ENCODE data around the gene GOLGA6D. TPM values are rescaled to one million over a fixed set of nuclear protein-coding genes. Genes with fewer than 3 reads are reported as not detected.
"Not testable (repeated sequence)": the region's sequence is repeated elsewhere in the genome, so short reads cannot be mapped to it uniquely, and the experiment has no call there.

Gene GOLGA6D
- total RNA-seq, result not detected in 2 replicates
- total RNA-seq (2013), result 0.02 TPM
- 0.04 TPM in 1 of 2 replicates, not detected in the other for polyA plus RNA-seq
- polyA minus RNA-seq, result not detected in 2 replicates

GRCh38 chr15:75282572-75282971 is at the start of gene GOLGA6D:
GOLGA6D (plus strand) TSS chr15:75282835; CDS start chr15:75282876, 41 bp downstream.
- H3K9me3 ChIP-seq (ENCODE audit: control extremely low read depth in 1 of 3, control insufficient read depth in 2 of 3, insufficient read depth in 1 of 3, low read length in 2 of 3); H3K27me3 ChIP-seq (replicated peaks in 1 of 4; ENCODE audit: control extremely low read depth in 1 of 4, control insufficient read depth in 3 of 4, insufficient read depth in 4 of 4, low read length in 3 of 4); H3K9ac ChIP-seq (ENCODE audit: low read length); H3K4me1 ChIP-seq (ENCODE audit: control insufficient read depth in 2 of 2, insufficient read depth in 2 of 2, low read length in 2 of 2); H3K4me2 ChIP-seq (replicated peaks; ENCODE audit: low read depth, low read length, poor library complexity, severe bottlenecking); ATAC-seq (ENCODE audit: low read depth); DNase-seq; H3K4me3 ChIP-seq (ENCODE audit: control extremely low read depth in 1 of 5, extremely low read depth in 1 of 5, insufficient read depth in 1 of 5, low read depth in 2 of 5, low read length in 4 of 5); H3K27ac Mint-ChIP-seq; H3K4me3 Mint-ChIP-seq; H4K20me1 ChIP-seq (ENCODE audit: control insufficient read depth, insufficient read depth, low read length, poor library complexity, severe bottlenecking); H3K27ac ChIP-seq (ENCODE audit: low read length in 2 of 2); intact Hi-C loops (cut with micrococcal nuclease); H3K4me1 Mint-ChIP-seq; H2AFZ ChIP-seq (ENCODE audit: insufficient read depth, low read depth, low read length, poor library complexity, severe bottlenecking); H3K9me3 Mint-ChIP-seq (ENCODE audit: insufficient read depth); H3K79me2 ChIP-seq (ENCODE audit: control insufficient read depth, insufficient read depth, low read length); POLR2A ChIA-PET; H3K27me3 Mint-ChIP-seq; CTCF ChIA-PET; H3K36me3 ChIP-seq (replicated peaks in 1 of 2; ENCODE audit: control extremely low read depth in 1 of 2, control insufficient read depth in 1 of 2, extremely low read depth in 1 of 2, insufficient read depth in 2 of 2, low read length in 1 of 2): not testable (repeated sequence)
- WGBS (ENCODE audit: insufficient coverage), result no CpG with 5 or more reads among the region's 7 CpGs

GRCh38 chr15:75233504-75234190 is 49.0 kb upstream of the GOLGA6D start:
- Histone ChIP-seq H2AFZ (ENCODE audit: insufficient read depth, low read depth, low read length, poor library complexity, severe bottlenecking) (no peak overlapping the region), H3K27ac (ENCODE audit: low read length in 2 of 2) (no peak overlapping the region), H4K20me1 (ENCODE audit: control insufficient read depth, insufficient read depth, low read length, poor library complexity, severe bottlenecking) (no peaks in the 10 kb centered on the region), H3K9ac (ENCODE audit: low read length) (no peak overlapping the region), H3K4me1 (ENCODE audit: control insufficient read depth in 2 of 2, insufficient read depth in 2 of 2, low read length in 2 of 2) (no peaks in the 10 kb centered on the region), H3K4me3 (ENCODE audit: control extremely low read depth in 1 of 5, extremely low read depth in 1 of 5, insufficient read depth in 1 of 5, low read depth in 2 of 5, low read length in 4 of 5) (no peak overlapping the region), H3K79me2 (ENCODE audit: control insufficient read depth, insufficient read depth, low read length) (no peaks in the 10 kb centered on the region), H3K9me3 (ENCODE audit: control extremely low read depth in 1 of 3, control insufficient read depth in 2 of 3, insufficient read depth in 1 of 3, low read length in 2 of 3) (peaks cover 0 to 7% (median 0%) of the 10 kb centered on the region in 3 donors), H3K36me3 (replicated peaks in 1 of 2; ENCODE audit: control extremely low read depth in 1 of 2, control insufficient read depth in 1 of 2, extremely low read depth in 1 of 2, insufficient read depth in 2 of 2, low read length in 1 of 2) (no peaks in the 10 kb centered on the region), H3K4me2 (replicated peaks; ENCODE audit: low read depth, low read length, poor library complexity, severe bottlenecking) (no peak overlapping the region), H3K27me3 (replicated peaks in 1 of 4; ENCODE audit: control extremely low read depth in 1 of 4, control insufficient read depth in 3 of 4, insufficient read depth in 4 of 4, low read length in 3 of 4) (peaks cover 0 to 13% (median 4%) of the 10 kb centered on the region in 4 experiments)
- DNase-seq, result no peak
- WGBS (ENCODE audit: insufficient coverage), result 75% methylated on average over 14 of the region's 14 CpGs
- Mint-ChIP-seq H3K4me1 (no peaks in the 10 kb centered on the region), H3K27ac (no peak overlapping the region), H3K9me3 (ENCODE audit: insufficient read depth) (no peaks in the 10 kb centered on the region), H3K27me3 (peaks cover 20% of the 10 kb centered on the region), H3K4me3 (no peak overlapping the region)
- intact Hi-C loops (cut with micrococcal nuclease), result no loop called here
- TF ChIP-seq CTCF (IDR thresholded peaks at IDR 0.05), result no peak
- TF ChIP-seq EZH2 (IDR thresholded peaks at IDR 0.05; ENCODE audit: borderline replicate concordance, insufficient read depth, low read depth, low read length, poor library complexity, severe bottlenecking), result no peak
- CTCF ChIA-PET, result no interaction called here
- ATAC-seq (ENCODE audit: low read depth), result no peak
- POLR2A ChIA-PET, result no interaction called here
